Kidney epithelial cell (primary cell): ENCODE data around the gene NUAK1. TPM values are rescaled to one million over a fixed set of nuclear protein-coding genes. Genes with fewer than 3 reads are reported as not detected.

ENCODE experiments used
- DNase-seq: peaks from one replicate; pipeline ENCODE4 v3.0.0-alpha.2; 2010; ENCODE audit warnings: low read depth
- H3K27me3 ChIP-seq: 2 replicates; pipeline ENCODE4 v1.6.0; 2011; ENCODE audit warnings: low read length; ENCODE audit not compliant: control insufficient read depth, insufficient read depth
- H3K36me3 ChIP-seq: 2 replicates; pipeline ENCODE4 v1.5.1; 2011; ENCODE audit warnings: low read length; ENCODE audit not compliant: control insufficient read depth, insufficient read depth
- H3K4me3 ChIP-seq: 2 replicates; pipeline ENCODE4 v1.5.1; 2011; ENCODE audit warnings: low read depth, mild to moderate bottlenecking, control low read depth, low read length
- total RNA-seq: library from RNA; depleted of rRNA; stranded (reverse); fragments of >200 nt; gene quantifications from 2 replicates; pipeline ENCODE4 v1.2.3, GENCODE V29; 2015
- TF ChIP-seq, protein P1 (sequence below): IDR thresholded peaks from 2 replicates; pipeline ENCODE4 v1.5.1; 2011; ENCODE audit warnings: mild to moderate bottlenecking, moderate library complexity, low read length, control low read depth, inconsistent platforms; ENCODE audit not compliant: insufficient read depth, poor library complexity, severe bottlenecking

NUAK1 gene
- total RNA-seq, 1 donor from 2014 or later: 38.2 TPM

DNA sequence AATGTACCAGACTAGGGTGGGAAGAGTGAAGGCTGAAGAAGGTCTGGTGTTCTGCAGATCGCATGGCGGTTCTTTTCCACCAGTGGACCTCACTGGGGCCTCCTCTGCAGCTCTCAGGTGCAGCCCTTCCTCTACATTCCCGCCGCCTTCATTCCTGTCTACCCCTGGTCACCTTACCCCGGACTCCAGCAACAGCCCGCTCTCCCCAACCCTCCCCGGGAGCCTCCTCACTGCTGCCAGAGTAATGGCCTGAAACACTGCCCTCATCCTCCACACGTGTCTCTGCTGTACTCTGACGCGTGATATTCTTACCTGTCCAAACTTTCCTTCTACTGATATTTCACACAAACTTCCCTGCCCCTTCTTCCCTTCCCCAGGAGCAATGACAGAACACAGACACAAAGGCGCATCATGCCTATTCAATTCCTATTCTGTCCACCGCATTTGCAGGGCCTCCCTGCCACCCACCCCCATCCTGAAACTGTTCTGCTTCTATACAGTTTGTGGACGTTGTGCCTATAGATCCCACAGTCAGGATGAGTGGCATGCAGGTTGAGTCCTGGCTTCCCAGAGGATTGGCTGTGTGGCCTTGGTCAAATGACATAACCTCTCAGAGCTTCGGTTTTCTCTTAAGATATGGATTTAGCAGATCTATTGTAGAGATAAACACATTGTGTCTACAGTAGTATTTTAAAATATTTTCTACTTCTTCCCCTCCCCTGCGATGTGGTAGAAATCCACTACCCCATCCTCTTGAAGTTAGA lies 1.7 kb upstream of the NUAK1 start:
- TF ChIP-seq, protein P1, sequence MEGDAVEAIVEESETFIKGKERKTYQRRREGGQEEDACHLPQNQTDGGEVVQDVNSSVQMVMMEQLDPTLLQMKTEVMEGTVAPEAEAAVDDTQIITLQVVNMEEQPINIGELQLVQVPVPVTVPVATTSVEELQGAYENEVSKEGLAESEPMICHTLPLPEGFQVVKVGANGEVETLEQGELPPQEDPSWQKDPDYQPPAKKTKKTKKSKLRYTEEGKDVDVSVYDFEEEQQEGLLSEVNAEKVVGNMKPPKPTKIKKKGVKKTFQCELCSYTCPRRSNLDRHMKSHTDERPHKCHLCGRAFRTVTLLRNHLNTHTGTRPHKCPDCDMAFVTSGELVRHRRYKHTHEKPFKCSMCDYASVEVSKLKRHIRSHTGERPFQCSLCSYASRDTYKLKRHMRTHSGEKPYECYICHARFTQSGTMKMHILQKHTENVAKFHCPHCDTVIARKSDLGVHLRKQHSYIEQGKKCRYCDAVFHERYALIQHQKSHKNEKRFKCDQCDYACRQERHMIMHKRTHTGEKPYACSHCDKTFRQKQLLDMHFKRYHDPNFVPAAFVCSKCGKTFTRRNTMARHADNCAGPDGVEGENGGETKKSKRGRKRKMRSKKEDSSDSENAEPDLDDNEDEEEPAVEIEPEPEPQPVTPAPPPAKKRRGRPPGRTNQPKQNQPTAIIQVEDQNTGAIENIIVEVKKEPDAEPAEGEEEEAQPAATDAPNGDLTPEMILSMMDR: no peak
- H3K27me3 ChIP-seq: no peaks in the 10 kb centered on the region
- peak overlapping the region; percentile 81 for H3K4me3 ChIP-seq
- no peak for DNase-seq
- no peaks in the 10 kb centered on the region for H3K36me3 ChIP-seq

DNA sequence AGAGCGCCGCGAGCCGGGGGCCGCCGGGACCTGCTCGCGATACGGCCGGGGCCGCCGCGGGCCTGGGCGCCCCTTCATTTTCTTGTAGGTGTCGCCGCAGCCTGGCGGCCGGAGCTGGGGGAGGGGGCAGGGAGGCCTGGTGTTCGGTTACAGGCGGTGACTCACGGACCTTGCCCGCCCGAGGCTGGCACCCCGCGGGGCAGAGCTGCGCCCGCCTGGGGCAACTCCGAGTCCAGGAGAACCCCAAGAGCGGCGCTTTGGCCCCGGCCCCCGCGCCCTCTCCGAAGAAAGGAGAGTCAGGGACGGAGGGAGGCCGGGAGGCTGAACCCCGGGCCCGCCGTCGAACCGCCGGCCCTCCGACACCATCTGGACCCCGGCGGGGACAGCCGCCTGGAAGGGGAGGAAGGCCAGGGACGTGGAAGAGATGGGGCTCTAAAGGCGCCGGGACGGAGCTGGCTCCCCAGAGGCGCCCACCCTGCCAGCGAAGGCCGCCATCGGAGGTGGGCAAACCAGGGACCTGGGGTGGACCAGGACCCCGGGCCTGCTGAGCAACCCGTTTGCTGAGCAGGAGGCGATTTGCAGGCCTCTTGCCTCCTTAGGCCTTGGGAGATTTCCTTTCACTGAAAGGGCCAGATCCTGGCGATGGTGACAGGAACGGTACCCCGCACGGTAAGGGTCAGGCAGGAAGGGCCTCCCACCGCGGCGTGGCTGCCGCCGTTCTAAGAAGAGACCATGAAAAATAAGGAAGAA lies 843 bp upstream of the NUAK1 start:
- TF ChIP-seq, protein P1: no peak
- no peak for DNase-seq
- Histone ChIP-seq H3K36me3 (no peaks in the 10 kb centered on the region), H3K4me3 (peak overlapping the region; percentile 81), H3K27me3 (no peaks in the 10 kb centered on the region)

DNA sequence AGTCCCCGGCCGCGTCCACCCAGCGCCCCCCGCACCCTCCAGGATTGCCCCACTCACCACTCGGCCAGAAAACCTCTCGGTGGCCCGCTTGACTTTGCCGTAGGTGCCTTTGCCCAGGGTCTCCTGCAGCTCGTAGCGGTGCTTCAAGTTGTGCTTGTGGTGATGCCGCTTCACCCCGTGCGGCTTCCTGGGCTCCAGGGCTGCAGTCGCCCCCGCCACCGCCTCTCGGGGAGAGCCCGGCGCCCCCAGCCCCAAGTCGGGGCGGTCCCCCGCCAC lies 459 bp downstream of the NUAK1 start:
- TF ChIP-seq, protein P1: no peak
- no peak for DNase-seq
- Histone ChIP-seq H3K4me3 (peak overlapping the region; percentile 81), H3K27me3 (no peaks in the 10 kb centered on the region), H3K36me3 (no peaks in the 10 kb centered on the region)

DNA sequence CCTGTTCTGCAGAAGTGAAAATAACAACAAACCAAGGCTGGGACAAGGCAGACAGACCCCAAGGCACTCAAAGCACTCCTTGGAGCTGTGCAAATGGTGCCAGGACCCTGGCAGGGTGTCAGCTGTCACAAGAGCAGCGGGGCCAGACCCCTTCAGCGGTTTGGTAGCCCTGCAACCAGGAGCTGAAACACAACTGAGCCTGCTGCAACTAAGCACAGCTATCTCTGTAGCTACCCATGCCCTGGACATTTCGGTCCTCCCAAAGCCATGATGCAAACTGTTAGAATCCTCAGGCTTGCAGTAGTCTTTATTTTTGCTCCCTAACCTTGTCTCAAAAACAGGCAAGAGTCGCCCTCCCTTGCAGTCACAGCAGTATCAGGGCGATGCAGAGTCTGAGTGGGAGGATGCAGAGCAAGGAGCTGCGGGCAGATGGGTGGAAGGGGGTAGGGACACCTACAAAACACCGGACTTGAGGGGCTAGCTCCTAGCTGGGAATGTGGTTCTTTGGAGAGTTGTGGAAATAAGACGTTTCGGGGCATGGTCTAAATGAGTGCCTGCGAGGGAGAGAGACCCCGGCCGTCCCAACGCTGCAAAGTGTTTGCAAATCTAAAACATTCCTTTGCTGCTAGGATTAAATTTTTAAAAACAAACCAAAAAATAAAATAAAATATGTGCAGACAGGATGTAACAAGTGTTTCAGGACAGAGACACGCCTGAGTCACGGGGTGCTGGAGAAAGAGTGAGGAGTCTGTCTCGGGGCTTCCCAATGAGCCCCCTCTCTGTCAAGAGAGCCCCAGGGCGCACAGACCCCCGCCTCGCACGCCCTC lies 1.0 kb downstream of the NUAK1 start:
- no peak for DNase-seq
- TF ChIP-seq, protein P1: no peak
- Histone ChIP-seq H3K4me3 (peak overlapping the region; percentile 81), H3K36me3 (no peaks in the 10 kb centered on the region), H3K27me3 (no peaks in the 10 kb centered on the region)

DNA sequence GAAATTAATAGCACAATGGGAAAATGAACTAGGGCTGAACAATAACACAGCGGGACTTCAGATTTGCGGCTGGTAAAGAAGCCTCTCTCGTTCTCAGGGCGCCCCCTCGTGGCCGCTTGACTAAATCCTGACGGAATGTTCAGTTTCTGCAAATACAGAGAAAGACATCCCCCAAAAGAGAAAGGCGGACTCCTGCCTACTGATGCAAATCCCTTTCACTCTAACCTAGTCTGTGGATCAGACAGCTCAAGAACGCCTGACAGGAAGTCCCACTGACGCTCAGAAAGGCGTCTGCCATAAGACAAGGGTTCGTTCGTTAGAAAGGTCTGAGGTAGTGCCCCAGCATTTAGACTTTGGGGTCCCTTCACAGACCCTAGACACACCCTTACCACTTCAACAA lies 2.5 kb downstream of the NUAK1 start:
- Histone ChIP-seq H3K4me3 (peak overlapping the region; percentile 81), H3K36me3 (no peaks in the 10 kb centered on the region), H3K27me3 (no peaks in the 10 kb centered on the region)
- DNase-seq: peak; percentile 70
- TF ChIP-seq, protein P1: peak; percentile 67
